Testis (tissue), 2 donors: ENCODE data around the gene TAS1R1.

Experiments used
- CTCF ChIP-seq, 3 experiments: fragments of 450-650 bp in 2 of 3; fragments of 200-600 bp in 1 of 3; sonication (generic) in 1 of 3; IDR thresholded peaks; one replicate each; pipeline ENCODE4 v1.5.1; 2016 to 2019; ENCODE audit warnings: antibody characterized with exemption in 3 of 3, mild to moderate bottlenecking in 2 of 3, moderate library complexity in 1 of 3
- POLR2A ChIP-seq: fragments of 450-650 bp; IDR thresholded peaks from one replicate; pipeline ENCODE4 v1.6.1; 2017; ENCODE audit warnings: antibody characterized with exemption, mild to moderate bottlenecking, moderate library complexity

GRCh38 chr1:6593810-6594209 lies 38.7 kb downstream of the TAS1R1 start:
- TF ChIP-seq CTCF (IDR thresholded peaks at IDR 0.05) (no peak), POLR2A (no peak)
